ENCODE data around the gene MCF2L.
"Not testable (repeated sequence)": the region's sequence is repeated elsewhere in the genome, so short reads cannot be mapped to it uniquely, and the experiment has no call there.

MCF2L gene

GRCh38 chr13:113050734-113051431, 81.9 kb downstream of the MCF2L start:
- no peak for DNase-seq (ENCODE audit: low spot score)

- no peak for DNase-seq (ENCODE audit: low spot score)
These were observed 82.6 kb downstream of the MCF2L start for GRCh38 chr13:113051641-113052040.

- DNase-seq (ENCODE audit: low spot score): no peak
These were observed 83.2 kb downstream of the MCF2L start for GRCh38 chr13:113052206-113052605.

GRCh38 chr13:113052971-113053370, 84.0 kb downstream of the MCF2L start:
- no peak for DNase-seq (ENCODE audit: low spot score)

GRCh38 chr13:113053376-113053775, 84.4 kb downstream of the MCF2L start:
- DNase-seq (ENCODE audit: low spot score): no peak

- no peak for DNase-seq (ENCODE audit: low spot score)
These were observed 85.0 kb downstream of the MCF2L start for GRCh38 chr13:113053801-113054604.

- no peak for DNase-seq (ENCODE audit: low spot score)
These were observed 88.1 kb downstream of the MCF2L start for GRCh38 chr13:113057084-113057483.

GRCh38 chr13:113057559-113057958, 88.5 kb downstream of the MCF2L start:
- DNase-seq (ENCODE audit: low spot score): not testable (repeated sequence)

- DNase-seq (ENCODE audit: low spot score): no peak
These were observed 89.3 kb downstream of the MCF2L start for GRCh38 chr13:113058129-113058987.

GRCh38 chr13:113058988-113059850, 90.2 kb downstream of the MCF2L start:
- DNase-seq (ENCODE audit: low spot score): no peak

- DNase-seq (ENCODE audit: low spot score): no peak
These were observed 90.9 kb downstream of the MCF2L start for GRCh38 chr13:113059891-113060290.

- DNase-seq (ENCODE audit: low spot score): no peak
These were observed 91.7 kb downstream of the MCF2L start for GRCh38 chr13:113060557-113061270.

- DNase-seq (ENCODE audit: low spot score): no peak
These were observed 92.2 kb downstream of the MCF2L start for GRCh38 chr13:113061271-113061625.

GRCh38 chr13:113061796-113062425, 92.9 kb downstream of the MCF2L start:
- DNase-seq (ENCODE audit: low spot score): no peak

- DNase-seq (ENCODE audit: low spot score): no peak
These were observed 93.7 kb downstream of the MCF2L start for GRCh38 chr13:113062691-113063090.

GRCh38 chr13:113063091-113063491, 94.1 kb downstream of the MCF2L start:
- DNase-seq (ENCODE audit: low spot score): no peak

GRCh38 chr13:113064000-113064533, 95.1 kb downstream of the MCF2L start:
- DNase-seq (ENCODE audit: low spot score): no peak

- DNase-seq (ENCODE audit: low spot score): no peak
These were observed 95.8 kb downstream of the MCF2L start for GRCh38 chr13:113064534-113065405.
